GM12878 (cell line): ENCODE data around the gene GPR78. TPM values are rescaled to one million over a fixed set of nuclear protein-coding genes. Genes with fewer than 3 reads are reported as not detected.

Experiments
- ATAC-seq: fragments of 200-7000 bp; cut with Tn5 transposase; 3 replicates; pipeline ENCODE4 v1.9.1; 2020; ENCODE audit warnings: mild to moderate bottlenecking, moderate library complexity
- BruUV-seq: library from RNA; stranded (reverse); fragments of 400-500 nt; replicated peaks from 2 replicates; lab custom pipeline; 2021; lab: Mats Ljungman, UMichigan
- CTCF ChIA-PET: fragments of 300-600 bp; sonication (Branson Sonifier 250); formaldehyde crosslinking; extraction: SDS; loops from one replicate; lab custom pipeline; 2021; ENCODE audit warnings: inconsistent platforms; lab: Yijun Ruan, JAX
- POLR2A ChIA-PET: fragments of 350-600 bp; formaldehyde crosslinking; extraction: SDS; loops from one replicate; lab custom pipeline; 2021; ENCODE audit warnings: inconsistent platforms; lab: Charles Lee
- RAD21 ChIA-PET: fragments of 300-600 bp; sonication (Branson Sonifier 250); formaldehyde crosslinking; loops from one replicate; lab custom pipeline; 2023; ENCODE audit warnings: antibody characterized with exemption; ENCODE audit not compliant: unreplicated experiment; lab: Charles Lee
- SMC1A ChIA-PET: fragments of 300-600 bp; sonication (Branson Sonifier 250); formaldehyde crosslinking; loops from one replicate; lab custom pipeline; 2023; ENCODE audit not compliant: unreplicated experiment, uncharacterized antibody; lab: Charles Lee
- DNase-seq: peaks from one replicate; pipeline ENCODE4 v3.0.0-alpha.2; 2011; ENCODE audit warnings: low read depth, low spot score
- FAIRE-seq: peaks from 3 replicates; lab custom pipeline; 2011; peaks lifted over from hg19 to GRCh38; lab: Jason Lieb, UNC
- H2AFZ ChIP-seq: 2 replicates; pipeline ENCODE4 v1.6.0; 2011; ENCODE audit warnings: low read depth, low read length, control low read depth; ENCODE audit not compliant: control insufficient read depth
- H3K27ac ChIP-seq: 2 replicates; pipeline ENCODE4 v1.5.1; 2011; ENCODE audit warnings: control low read depth; ENCODE audit not compliant: control insufficient read depth, insufficient read depth
- H3K27me3 ChIP-seq, 2 experiments: replicated peaks in 1 of 2; 2 replicates each; pipeline versions ENCODE4 v1.6.0 to v1.6.1; 2011; ENCODE audit warnings: low read length in 1 of 2; ENCODE audit not compliant: control insufficient read depth in 2 of 2, insufficient read depth in 2 of 2
- H3K36me3 ChIP-seq, 2 experiments: 2 replicates each; pipeline ENCODE4 v1.5.1; 2011; ENCODE audit warnings: low read length in 1 of 2; ENCODE audit not compliant: control insufficient read depth in 2 of 2, insufficient read depth in 2 of 2
- H3K4me1 ChIP-seq: 2 replicates; pipeline ENCODE4 v1.6.1; 2011; ENCODE audit warnings: mild to moderate bottlenecking, low read length, moderate library complexity, mixed read lengths; ENCODE audit not compliant: control insufficient read depth, insufficient read depth
- H3K4me2 ChIP-seq: 2 replicates; pipeline ENCODE4 v1.6.0; 2011; ENCODE audit warnings: control low read depth; ENCODE audit not compliant: control insufficient read depth, insufficient read depth
- H3K4me3 ChIP-seq: fragments of 200-600 bp; sonication (generic); 2 replicates; pipeline ENCODE4 v1.5.1; 2016
- H3K79me2 ChIP-seq: 2 replicates; pipeline ENCODE4 v1.6.0; 2011; ENCODE audit warnings: low read length; ENCODE audit not compliant: control insufficient read depth, insufficient read depth
- H3K9ac ChIP-seq: 2 replicates; pipeline ENCODE4 v1.8.0; 2011; ENCODE audit warnings: low read length, control low read depth, mixed read lengths; ENCODE audit not compliant: control insufficient read depth, insufficient read depth
- H3K9me3 ChIP-seq: replicated peaks from 3 replicates; pipeline ENCODE4 v1.5.1; 2011; ENCODE audit warnings: mild to moderate bottlenecking, low read length; ENCODE audit not compliant: control insufficient read depth, insufficient read depth
- H4K20me1 ChIP-seq: 2 replicates; pipeline ENCODE4 v1.6.0; 2011; ENCODE audit not compliant: control insufficient read depth, insufficient read depth
- CBFB ChIP-seq: IDR thresholded peaks from 2 replicates; pipeline ENCODE4 v1.6.1; 2016; ENCODE audit warnings: antibody characterized with exemption, low read depth
- CHD1 ChIP-seq: IDR thresholded peaks from 2 replicates; pipeline ENCODE4 v1.6.1; 2012; ENCODE audit warnings: low read depth, low read length, improper control_type of control experiment
- HDAC6 ChIP-seq: fragments of 200-600 bp; sonication (generic); IDR thresholded peaks from one replicate; pipeline ENCODE4 v1.8.0; 2017; ENCODE audit warnings: antibody characterized with exemption; ENCODE audit not compliant: unreplicated experiment
- TCF3 ChIP-seq: IDR thresholded peaks from 2 replicates; pipeline ENCODE4 v1.6.1; 2012; ENCODE audit warnings: low read depth, mild to moderate bottlenecking, low read length, borderline replicate concordance; ENCODE audit not compliant: insufficient read depth
- ZNF24 ChIP-seq: fragments of 450-650 bp; IDR thresholded peaks from 2 replicates; pipeline ENCODE4 v1.6.1; 2017; ENCODE audit warnings: antibody characterized with exemption, mild to moderate bottlenecking
- ZZZ3 ChIP-seq: IDR thresholded peaks from 2 replicates; pipeline ENCODE4 v1.6.1; 2011; ENCODE audit warnings: low read depth; ENCODE audit not compliant: control insufficient read depth, insufficient read length
- WGBS: methylation state at CpG from one replicate; pipeline ENCODE4 v1.1.6; 2016; ENCODE audit warnings: low lambda C conversion rate; ENCODE audit not compliant: insufficient replicate concordance, insufficient coverage; ENCODE audit errors: missing lambda C conversion rate; 5-methylcytosine and 5-hydroxymethylcytosine counted together
- in situ Hi-C: fragments of 300-500 bp; cut with MboI; formaldehyde crosslinking; loops from 9 replicates; pipeline ENCODE4 v1.14.3; 2018; ENCODE audit warnings: mixed read lengths
- intact Hi-C: fragments of 100-400 bp; cut with micrococcal nuclease; formaldehyde crosslinking; loops from one replicate; pipeline ENCODE4 v1.14.2; 2022; ENCODE audit not compliant: unreplicated experiment
- polyA plus RNA-seq, 11 experiments: library from polyadenylated mRNA; depleted of rRNA in 4 of 11; unstranded in 6 of 11; stranded (reverse) in 5 of 11; fragments of >200 nt; fragmentation: Nextera tagmentation in 4 of 11; fragmentation: Illumina TruSeq in 1 of 11; extraction: Ambion mirVana in 4 of 11; extraction: Trizol in 1 of 11; gene quantifications; 1 replicate in 1 of 11; 2 replicates in 10 of 11; pipeline versions ENCODE4 v1.2.1 to v1.2.3, GENCODE V29; 2011 to 2016; ENCODE audit warnings: inconsistent platforms in 2 of 11, missing spikeins in 2 of 11, low read depth in 1 of 11
- total RNA-seq, 4 experiments: library from RNA; depleted of rRNA in 3 of 4; stranded (reverse); fragments of >200 nt in 3 of 4; fragmentation: Illumina TruSeq in 1 of 4; extraction: Trizol in 1 of 4; gene quantifications; 2 replicates each; pipeline versions ENCODE4 v1.2.1 to v1.2.3, GENCODE V29; 2013 to 2021
- TF ChIP-seq, protein P1 (sequence below): fragments of 450-650 bp; IDR thresholded peaks from 2 replicates; pipeline ENCODE4 v1.6.1; 2017; ENCODE audit warnings: mild to moderate bottlenecking, moderate library complexity
- TF ChIP-seq, protein P2 (sequence below), 3 experiments: IDR thresholded peaks in 2 of 3; conservative IDR thresholded peaks in 1 of 3; 2 replicates each; pipeline ENCODE4 v1.5.1; 2011; ENCODE audit warnings: low read depth in 3 of 3, low read length in 3 of 3, mild to moderate bottlenecking in 3 of 3, control low read depth in 2 of 3, moderate library complexity in 2 of 3, inconsistent platforms in 1 of 3, mixed read lengths in 1 of 3; ENCODE audit not compliant: control insufficient read depth in 2 of 3, insufficient read depth in 1 of 3; ENCODE audit errors: extremely low read depth in 1 of 3

The GPR78 gene
- total and polyA plus RNA-seq, 10 of the 15 experiments (the other 5 are each of a cell fraction or from before 2014, with no cell fraction given) = 0.03 TPM; not detected in 9

DNA sequence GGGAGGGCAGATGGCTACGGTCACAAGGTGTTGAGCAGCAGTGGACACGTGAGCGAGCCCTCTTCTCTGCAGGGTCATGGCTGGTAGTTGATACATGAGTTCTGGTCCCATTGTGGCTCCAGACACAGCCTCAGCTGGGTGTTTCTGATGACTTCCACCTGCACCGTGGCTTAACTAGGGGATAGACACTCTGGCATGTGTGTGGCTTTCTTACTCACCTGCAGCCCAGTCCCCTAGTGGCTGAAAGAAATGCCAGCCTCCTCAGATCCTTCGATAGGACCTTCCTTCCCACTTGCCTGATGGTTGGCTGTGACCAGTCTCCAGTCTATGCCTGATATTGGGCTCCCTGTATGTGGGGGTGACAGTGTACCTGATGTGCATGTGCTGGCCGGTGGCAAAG is 5.0 kb downstream of the GPR78 start:
- Histone ChIP-seq H3K4me3 (no peak overlapping the region), H3K4me1 (no peaks in the 10 kb centered on the region)
- DNase-seq (no peak), ATAC-seq (peak; percentile 57)
- no peak for TF ChIP-seq TCF3
- no peak for TF ChIP-seq CBFB
- TF ChIP-seq, protein P1, sequence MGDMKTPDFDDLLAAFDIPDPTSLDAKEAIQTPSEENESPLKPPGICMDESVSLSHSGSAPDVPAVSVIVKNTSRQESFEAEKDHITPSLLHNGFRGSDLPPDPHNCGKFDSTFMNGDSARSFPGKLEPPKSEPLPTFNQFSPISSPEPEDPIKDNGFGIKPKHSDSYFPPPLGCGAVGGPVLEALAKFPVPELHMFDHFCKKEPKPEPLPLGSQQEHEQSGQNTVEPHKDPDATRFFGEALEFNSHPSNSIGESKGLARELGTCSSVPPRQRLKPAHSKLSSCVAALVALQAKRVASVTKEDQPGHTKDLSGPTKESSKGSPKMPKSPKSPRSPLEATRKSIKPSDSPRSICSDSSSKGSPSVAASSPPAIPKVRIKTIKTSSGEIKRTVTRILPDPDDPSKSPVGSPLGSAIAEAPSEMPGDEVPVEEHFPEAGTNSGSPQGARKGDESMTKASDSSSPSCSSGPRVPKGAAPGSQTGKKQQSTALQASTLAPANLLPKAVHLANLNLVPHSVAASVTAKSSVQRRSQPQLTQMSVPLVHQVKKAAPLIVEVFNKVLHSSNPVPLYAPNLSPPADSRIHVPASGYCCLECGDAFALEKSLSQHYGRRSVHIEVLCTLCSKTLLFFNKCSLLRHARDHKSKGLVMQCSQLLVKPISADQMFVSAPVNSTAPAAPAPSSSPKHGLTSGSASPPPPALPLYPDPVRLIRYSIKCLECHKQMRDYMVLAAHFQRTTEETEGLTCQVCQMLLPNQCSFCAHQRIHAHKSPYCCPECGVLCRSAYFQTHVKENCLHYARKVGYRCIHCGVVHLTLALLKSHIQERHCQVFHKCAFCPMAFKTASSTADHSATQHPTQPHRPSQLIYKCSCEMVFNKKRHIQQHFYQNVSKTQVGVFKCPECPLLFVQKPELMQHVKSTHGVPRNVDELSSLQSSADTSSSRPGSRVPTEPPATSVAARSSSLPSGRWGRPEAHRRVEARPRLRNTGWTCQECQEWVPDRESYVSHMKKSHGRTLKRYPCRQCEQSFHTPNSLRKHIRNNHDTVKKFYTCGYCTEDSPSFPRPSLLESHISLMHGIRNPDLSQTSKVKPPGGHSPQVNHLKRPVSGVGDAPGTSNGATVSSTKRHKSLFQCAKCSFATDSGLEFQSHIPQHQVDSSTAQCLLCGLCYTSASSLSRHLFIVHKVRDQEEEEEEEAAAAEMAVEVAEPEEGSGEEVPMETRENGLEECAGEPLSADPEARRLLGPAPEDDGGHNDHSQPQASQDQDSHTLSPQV = no peak
- TF ChIP-seq ZZZ3 = no peak
- TF ChIP-seq, protein P2, sequence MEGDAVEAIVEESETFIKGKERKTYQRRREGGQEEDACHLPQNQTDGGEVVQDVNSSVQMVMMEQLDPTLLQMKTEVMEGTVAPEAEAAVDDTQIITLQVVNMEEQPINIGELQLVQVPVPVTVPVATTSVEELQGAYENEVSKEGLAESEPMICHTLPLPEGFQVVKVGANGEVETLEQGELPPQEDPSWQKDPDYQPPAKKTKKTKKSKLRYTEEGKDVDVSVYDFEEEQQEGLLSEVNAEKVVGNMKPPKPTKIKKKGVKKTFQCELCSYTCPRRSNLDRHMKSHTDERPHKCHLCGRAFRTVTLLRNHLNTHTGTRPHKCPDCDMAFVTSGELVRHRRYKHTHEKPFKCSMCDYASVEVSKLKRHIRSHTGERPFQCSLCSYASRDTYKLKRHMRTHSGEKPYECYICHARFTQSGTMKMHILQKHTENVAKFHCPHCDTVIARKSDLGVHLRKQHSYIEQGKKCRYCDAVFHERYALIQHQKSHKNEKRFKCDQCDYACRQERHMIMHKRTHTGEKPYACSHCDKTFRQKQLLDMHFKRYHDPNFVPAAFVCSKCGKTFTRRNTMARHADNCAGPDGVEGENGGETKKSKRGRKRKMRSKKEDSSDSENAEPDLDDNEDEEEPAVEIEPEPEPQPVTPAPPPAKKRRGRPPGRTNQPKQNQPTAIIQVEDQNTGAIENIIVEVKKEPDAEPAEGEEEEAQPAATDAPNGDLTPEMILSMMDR (IDR thresholded peaks at IDR 0.05 in 2 of 3, conservative IDR thresholded peaks at IDR 0.05 in 1 of 3; ENCODE audit: control insufficient read depth in 2 of 3, extremely low read depth in 1 of 3, insufficient read depth in 1 of 3, low read depth in 3 of 3, low read length in 3 of 3) = peak in 2 of 3 experiments; percentile 16 to 28; a peak in 2 of 6 replicates
- no peak for TF ChIP-seq HDAC6
- no peak for TF ChIP-seq CHD1
- no peak for TF ChIP-seq ZNF24
- TF ChIP-seq, all 136 proteins: peak for 1
- in situ Hi-C loops = no loop called here
- CTCF ChIA-PET = no interaction called here
- WGBS = 34% methylated on average over 6 of the region's 6 CpGs
- POLR2A ChIA-PET = no interaction called here
- RAD21 ChIA-PET = no interaction called here
- Histone ChIP-seq H3K36me3 (no peaks in the 10 kb centered on the region), H4K20me1 (no peaks in the 10 kb centered on the region), H3K9me3 (no peaks in the 10 kb centered on the region), H3K9ac (no peak overlapping the region), H3K4me2 (no peak overlapping the region), H3K79me2 (no peaks in the 10 kb centered on the region), H3K27ac (no peak overlapping the region), H3K27me3 (peaks cover 0 to 3% of the 10 kb centered on the region in 2 experiments; a peak in 1 of 4 replicates), H2AFZ (no peak overlapping the region)
- SMC1A ChIA-PET = no interaction called here
- intact Hi-C loops = no loop called here
- FAIRE-seq = no peak
- no TSS peak for BruUV-seq
